ENCODE data around the gene PKD1.

Gene PKD1

DNA sequence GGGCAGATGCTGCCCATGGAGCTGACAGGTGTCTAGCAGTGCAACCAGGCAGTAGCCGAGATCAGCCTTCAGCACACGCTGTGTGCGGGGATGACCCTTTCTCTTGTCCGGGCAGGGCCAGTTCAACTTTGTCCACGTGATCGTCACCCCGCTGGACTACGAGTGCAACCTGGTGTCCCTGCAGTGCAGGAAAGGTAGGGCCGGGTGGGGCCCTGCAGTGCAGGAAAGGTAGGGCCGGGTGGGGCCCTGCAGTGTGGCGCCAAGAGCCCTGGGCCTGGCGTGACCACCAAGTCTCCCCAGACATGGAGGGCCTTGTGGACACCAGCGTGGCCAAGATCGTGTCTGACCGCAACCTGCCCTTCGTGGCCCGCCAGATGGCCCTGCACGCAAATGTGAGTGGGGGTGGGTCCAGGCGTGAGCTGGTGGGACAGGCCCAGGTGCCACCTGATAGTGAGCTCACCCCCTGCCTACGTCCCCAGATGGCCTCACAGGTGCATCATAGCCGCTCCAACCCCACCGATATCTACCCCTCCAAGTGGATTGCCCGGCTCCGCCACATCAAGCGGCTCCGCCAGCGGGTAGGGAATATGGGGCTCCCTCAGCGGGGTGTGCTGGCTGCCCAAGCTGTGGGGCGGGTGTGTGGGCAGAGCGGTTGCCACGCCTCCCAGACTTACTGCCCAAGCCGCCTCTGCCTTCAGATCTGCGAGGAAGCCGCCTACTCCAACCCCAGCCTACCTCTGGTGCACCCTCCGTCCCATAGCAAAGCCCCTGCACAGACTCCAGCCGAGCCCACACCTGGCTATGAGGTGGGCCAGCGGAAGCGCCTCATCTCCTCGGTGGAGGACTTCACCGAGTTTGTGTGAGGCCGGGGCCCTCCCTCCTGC is 47.7 kb downstream of the PKD1 start:
- TF ChIP-seq, protein P1, sequence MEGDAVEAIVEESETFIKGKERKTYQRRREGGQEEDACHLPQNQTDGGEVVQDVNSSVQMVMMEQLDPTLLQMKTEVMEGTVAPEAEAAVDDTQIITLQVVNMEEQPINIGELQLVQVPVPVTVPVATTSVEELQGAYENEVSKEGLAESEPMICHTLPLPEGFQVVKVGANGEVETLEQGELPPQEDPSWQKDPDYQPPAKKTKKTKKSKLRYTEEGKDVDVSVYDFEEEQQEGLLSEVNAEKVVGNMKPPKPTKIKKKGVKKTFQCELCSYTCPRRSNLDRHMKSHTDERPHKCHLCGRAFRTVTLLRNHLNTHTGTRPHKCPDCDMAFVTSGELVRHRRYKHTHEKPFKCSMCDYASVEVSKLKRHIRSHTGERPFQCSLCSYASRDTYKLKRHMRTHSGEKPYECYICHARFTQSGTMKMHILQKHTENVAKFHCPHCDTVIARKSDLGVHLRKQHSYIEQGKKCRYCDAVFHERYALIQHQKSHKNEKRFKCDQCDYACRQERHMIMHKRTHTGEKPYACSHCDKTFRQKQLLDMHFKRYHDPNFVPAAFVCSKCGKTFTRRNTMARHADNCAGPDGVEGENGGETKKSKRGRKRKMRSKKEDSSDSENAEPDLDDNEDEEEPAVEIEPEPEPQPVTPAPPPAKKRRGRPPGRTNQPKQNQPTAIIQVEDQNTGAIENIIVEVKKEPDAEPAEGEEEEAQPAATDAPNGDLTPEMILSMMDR (conservative IDR thresholded peaks at IDR 0.05; ENCODE audit: low read depth, low read length) = no peak
- DNase-seq (ENCODE audit: low read depth) = no peak
- H3K4me3 ChIP-seq (ENCODE audit: low read length) = no peak overlapping the region

DNA sequence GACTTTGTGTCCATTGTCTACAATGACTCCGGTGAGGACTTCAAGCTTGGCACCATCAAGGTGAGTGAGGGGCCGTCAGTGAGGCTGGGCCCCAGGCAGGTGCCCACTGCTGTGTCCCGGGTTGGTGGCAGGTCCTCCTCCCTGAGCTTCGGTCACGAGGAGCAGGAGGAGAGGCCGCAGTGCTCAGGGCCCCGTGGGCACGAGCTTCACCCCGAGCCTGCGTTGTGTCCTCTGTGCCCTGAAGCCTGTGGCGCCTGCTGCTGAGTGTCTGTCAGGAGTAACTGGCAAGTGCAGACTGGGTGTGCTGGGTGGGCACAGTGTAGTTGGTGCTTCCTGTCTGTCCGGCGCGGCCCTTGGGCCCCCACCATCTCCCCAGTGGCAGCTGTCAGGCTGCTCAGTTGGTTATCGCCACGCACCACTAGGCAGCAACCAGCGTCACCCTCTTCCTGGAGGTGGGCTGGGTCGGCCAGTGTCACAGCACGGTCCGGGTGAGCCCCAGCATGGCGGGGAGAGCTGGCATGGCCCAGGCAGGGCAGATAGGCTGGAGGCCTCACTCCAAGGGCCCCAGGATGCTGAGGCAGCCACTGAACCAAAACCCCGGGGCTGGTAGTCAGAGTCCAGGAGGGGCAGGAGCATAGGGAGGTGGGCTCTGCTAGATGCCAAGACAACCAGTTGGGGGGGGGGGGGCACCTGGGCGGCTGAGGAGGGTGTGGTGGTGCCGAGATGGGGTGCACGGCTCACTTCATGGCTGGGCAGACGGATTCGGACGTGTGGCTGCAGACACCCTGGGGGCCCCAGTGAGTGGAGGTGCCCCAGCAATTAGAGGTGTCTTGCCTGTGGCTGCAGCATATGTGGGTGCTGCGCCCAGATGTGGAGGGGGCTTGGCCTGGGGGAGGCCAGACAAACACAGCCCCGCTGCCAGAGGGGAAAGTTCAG is 48.6 kb downstream of the PKD1 start:
- H3K4me3 ChIP-seq (ENCODE audit: low read length) = no peak overlapping the region
- no peak for DNase-seq (ENCODE audit: low read depth)

DNA sequence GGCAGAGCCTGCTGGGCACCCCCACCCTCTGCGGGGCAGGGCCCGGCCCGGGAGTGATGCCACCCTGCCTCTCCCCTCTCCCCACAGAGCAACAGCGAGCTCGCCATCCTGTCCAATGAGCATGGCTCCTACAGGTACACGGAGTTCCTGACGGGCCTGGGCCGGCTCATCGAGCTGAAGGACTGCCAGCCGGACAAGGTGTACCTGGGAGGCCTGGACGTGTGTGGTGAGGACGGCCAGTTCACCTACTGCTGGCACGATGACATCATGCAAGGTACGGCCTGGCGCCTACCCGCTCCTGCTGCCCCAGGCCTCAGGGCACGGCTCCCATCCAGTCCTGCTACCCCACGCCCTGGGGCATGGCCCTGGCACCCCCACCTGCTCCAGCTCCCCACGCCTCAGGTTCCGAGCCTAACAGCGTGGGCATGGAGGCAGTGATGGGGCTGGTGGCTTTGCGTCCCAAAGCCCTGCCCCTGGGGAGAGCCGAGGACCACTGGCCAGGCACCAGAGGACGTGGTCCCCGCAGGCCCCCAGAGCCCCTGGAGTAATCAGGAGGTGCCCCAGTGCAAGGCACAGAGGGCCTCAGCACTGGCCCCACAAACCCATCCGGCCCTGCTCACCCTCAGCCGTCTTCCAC is 49.5 kb downstream of the PKD1 start:
- TF ChIP-seq, protein P1 (conservative IDR thresholded peaks at IDR 0.05; ENCODE audit: low read depth, low read length) = no peak
- DNase-seq (ENCODE audit: low read depth) = no peak
- H3K4me3 ChIP-seq (ENCODE audit: low read length) = no peak overlapping the region

More for the DNA sequence above, 48.6 kb downstream of the PKD1 start:
- TF ChIP-seq, protein P1 (conservative IDR thresholded peaks at IDR 0.05; ENCODE audit: low read depth, low read length) = no peak

DNA sequence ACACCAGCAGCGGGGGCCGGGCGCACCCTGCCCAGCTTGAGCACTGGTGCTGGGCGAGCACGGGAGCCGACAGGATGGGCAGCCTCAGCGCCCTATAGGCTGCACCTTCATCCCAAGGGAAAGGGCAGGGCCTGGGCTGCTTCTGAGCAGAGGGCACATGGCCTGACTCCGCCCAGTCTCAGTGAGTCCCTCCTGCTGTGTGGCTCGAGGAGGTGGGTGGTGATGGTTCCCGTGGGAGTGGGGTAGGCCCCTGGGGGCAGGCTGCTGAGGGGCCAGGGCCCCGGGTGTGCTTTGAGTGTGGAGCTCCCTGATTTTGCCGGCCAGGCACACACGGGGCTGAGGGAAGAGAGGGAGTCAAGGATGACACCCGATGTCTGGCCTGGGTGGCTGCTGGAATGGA is 50.0 kb downstream of the PKD1 start:
- no peak overlapping the region for H3K4me3 ChIP-seq (ENCODE audit: low read length)
- TF ChIP-seq, protein P1 (conservative IDR thresholded peaks at IDR 0.05; ENCODE audit: low read depth, low read length) = no peak
- no peak for DNase-seq (ENCODE audit: low read depth)

DNA sequence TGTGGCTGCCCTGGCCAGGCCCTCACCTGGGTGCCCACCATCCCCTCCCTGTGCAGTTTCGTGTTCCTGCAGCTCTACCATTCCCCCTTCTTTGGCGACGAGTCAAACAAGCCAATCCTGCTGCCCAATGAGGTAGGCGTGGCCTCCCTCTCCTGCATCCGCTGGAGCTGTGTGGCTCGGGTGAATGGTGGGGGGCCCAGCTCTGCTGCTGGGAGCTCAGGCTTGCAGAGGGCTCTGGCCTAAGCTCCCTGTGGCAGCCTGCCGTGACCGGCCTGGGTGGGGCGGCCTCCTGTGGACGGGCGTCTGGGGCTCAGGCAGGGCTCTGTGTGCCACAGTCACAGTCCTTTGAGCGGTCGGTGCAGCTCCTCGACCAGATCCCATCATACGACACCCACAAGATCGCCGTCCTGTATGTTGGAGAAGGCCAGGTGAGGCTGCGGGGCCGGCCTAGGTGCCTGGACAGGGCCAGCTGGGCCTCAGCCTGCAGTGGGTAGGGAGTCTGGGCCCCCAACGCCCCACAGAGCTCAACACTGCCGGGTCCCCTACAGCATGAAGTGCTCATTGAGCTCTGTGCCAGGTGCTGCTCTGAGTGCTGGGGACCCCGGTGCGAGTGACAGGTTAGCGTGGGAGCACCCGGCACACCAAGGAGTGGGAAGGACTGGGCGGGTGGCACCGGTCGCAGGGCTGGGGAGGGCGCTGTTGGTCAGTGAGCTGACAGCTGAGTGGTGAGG is 50.6 kb downstream of the PKD1 start:
- TF ChIP-seq, protein P1 (conservative IDR thresholded peaks at IDR 0.05; ENCODE audit: low read depth, low read length) = no peak
- no peak overlapping the region for H3K4me3 ChIP-seq (ENCODE audit: low read length)
- DNase-seq (ENCODE audit: low read depth) = no peak
